OCI-LY3 (cell line): ENCODE data around the gene GNG11.

Source experiments
- H2AFZ ChIP-seq: fragments of 200-600, 300-600 bp; shearing (Covaris generic); 2 replicates; pipeline ENCODE4 v1.6.0; 2014; ENCODE audit warnings: antibody characterized with exemption, low read depth, low read length
- H3K27ac ChIP-seq: fragments of 200-600, 300-600 bp; sonication (generic); 2 replicates; pipeline ENCODE4 v1.5.1; 2014; ENCODE audit warnings: mild to moderate bottlenecking, low read length, moderate library complexity, mixed read lengths
- H3K27me3 ChIP-seq: fragments of 200-600, 300-600 bp; sonication (generic); 2 replicates; pipeline ENCODE4 v1.6.1; 2014; ENCODE audit warnings: low read depth, low read length, mixed read lengths
- H3K36me3 ChIP-seq: fragments of 200-600, 300-600 bp; sonication (generic); replicated peaks from 2 replicates; pipeline ENCODE3; 2014; ENCODE audit warnings: low read depth, low read length, mixed read lengths
- H3K4me1 ChIP-seq: fragments of 300-600, 200-600 bp; sonication (generic); 2 replicates; pipeline ENCODE4 v1.6.1; 2014; ENCODE audit warnings: low read length, mixed read lengths
- H3K4me2 ChIP-seq: fragments of 200-600, 300-600 bp; sonication (generic); 2 replicates; pipeline ENCODE4 v1.6.1; 2014; ENCODE audit warnings: low read length, mixed read lengths
- H3K4me3 ChIP-seq: fragments of 300-600, 200-600 bp; sonication (generic); 2 replicates; pipeline ENCODE4 v1.5.1; 2014; ENCODE audit warnings: antibody characterized with exemption, mild to moderate bottlenecking, low read length, moderate library complexity
- H3K79me2 ChIP-seq: fragments of 300-600, 200-600 bp; shearing (Covaris generic); 2 replicates; pipeline ENCODE4 v1.6.1; 2014; ENCODE audit warnings: mild to moderate bottlenecking, low read length, mixed read lengths
- H3K9ac ChIP-seq: fragments of 300-600, 200-600 bp; shearing (Covaris generic); 2 replicates; pipeline ENCODE4 v1.6.0; 2014; ENCODE audit warnings: mild to moderate bottlenecking, low read length, moderate library complexity
- H3K9me3 ChIP-seq: fragments of 200-600, 300-600 bp; shearing (Covaris generic); 2 replicates; pipeline ENCODE4 v1.6.1; 2014; ENCODE audit warnings: low read length, mixed read lengths; ENCODE audit not compliant: insufficient read depth
- H4K20me1 ChIP-seq: fragments of 200-600, 300-600 bp; sonication (generic); 2 replicates; pipeline ENCODE4 v1.6.1; 2016; ENCODE audit warnings: low read length, mixed read lengths; ENCODE audit not compliant: insufficient read depth
- EZH2phosphoT487 ChIP-seq: fragments of 200-600 bp; shearing (Covaris generic); IDR thresholded peaks from 2 replicates; pipeline ENCODE4 v1.6.1; 2018; ENCODE audit warnings: antibody characterized with exemption, mixed run types, low read depth
- TF ChIP-seq, protein P1 (sequence below): fragments of 200-600, 300-600 bp; sonication (generic); IDR thresholded peaks from 2 replicates; pipeline ENCODE4 v1.5.1; 2014; ENCODE audit warnings: antibody characterized with exemption, low read length, low read depth

GNG11 gene

DNA sequence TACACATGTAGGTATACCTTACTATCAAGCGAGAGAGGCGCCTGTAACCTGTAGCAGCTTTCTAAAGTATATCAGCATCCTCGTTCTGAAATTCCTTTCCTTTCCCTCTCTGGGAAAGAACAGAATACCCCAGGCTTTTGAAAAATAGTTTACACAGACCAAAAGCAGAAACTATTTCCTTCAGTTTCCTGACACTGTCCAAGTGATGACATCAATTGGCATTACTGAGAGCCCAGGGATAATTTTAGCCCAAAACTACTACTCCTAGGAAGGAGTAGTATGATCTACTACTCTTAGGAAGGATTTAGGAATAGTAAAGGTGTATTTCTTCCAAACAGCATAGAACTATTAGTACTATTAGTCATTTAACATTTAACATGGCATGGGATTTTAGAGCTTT lies 6.0 kb downstream of the GNG11 start:
- Histone ChIP-seq H3K9me3 (no peaks in the 10 kb centered on the region), H2AFZ (no peak overlapping the region), H4K20me1 (no peaks in the 10 kb centered on the region), H3K9ac (no peak overlapping the region), H3K36me3 (no peaks in the 10 kb centered on the region), H3K27me3 (no peaks in the 10 kb centered on the region), H3K4me1 (peaks cover 8% of the 10 kb centered on the region), H3K27ac (no peak overlapping the region), H3K79me2 (no peaks in the 10 kb centered on the region), H3K4me2 (no peak overlapping the region), H3K4me3 (no peak overlapping the region)
- TF ChIP-seq EZH2phosphoT487: no peak
- TF ChIP-seq, protein P1, sequence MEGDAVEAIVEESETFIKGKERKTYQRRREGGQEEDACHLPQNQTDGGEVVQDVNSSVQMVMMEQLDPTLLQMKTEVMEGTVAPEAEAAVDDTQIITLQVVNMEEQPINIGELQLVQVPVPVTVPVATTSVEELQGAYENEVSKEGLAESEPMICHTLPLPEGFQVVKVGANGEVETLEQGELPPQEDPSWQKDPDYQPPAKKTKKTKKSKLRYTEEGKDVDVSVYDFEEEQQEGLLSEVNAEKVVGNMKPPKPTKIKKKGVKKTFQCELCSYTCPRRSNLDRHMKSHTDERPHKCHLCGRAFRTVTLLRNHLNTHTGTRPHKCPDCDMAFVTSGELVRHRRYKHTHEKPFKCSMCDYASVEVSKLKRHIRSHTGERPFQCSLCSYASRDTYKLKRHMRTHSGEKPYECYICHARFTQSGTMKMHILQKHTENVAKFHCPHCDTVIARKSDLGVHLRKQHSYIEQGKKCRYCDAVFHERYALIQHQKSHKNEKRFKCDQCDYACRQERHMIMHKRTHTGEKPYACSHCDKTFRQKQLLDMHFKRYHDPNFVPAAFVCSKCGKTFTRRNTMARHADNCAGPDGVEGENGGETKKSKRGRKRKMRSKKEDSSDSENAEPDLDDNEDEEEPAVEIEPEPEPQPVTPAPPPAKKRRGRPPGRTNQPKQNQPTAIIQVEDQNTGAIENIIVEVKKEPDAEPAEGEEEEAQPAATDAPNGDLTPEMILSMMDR: no peak

DNA sequence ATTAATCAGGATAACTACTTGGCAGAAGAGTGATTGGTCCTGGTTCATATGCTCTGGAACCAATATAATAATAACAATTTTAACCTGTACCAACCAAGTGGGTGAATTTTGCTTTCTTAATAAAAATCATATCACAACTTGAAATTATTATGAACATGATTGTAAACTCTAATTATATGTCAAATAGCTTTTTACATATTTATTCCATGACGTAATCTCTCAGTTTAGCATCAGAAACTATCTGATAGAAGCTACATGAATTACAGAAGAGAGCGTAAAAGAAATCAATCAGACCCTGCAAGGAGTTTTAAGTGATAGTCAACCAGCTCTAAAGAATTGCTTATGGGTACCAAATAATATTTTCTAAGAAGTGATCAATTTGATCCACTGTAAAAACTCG lies 10.1 kb downstream of the GNG11 start:
- Histone ChIP-seq H3K4me3 (no peak overlapping the region), H3K36me3 (no peaks in the 10 kb centered on the region), H3K9ac (no peak overlapping the region), H3K4me1 (no peaks in the 10 kb centered on the region), H3K27me3 (no peaks in the 10 kb centered on the region), H4K20me1 (no peaks in the 10 kb centered on the region), H3K27ac (no peak overlapping the region), H3K79me2 (no peaks in the 10 kb centered on the region), H2AFZ (no peak overlapping the region), H3K9me3 (no peaks in the 10 kb centered on the region), H3K4me2 (no peak overlapping the region)
- TF ChIP-seq, protein P1: no peak
- no peak for TF ChIP-seq EZH2phosphoT487

- H3K4me2 ChIP-seq: no peak overlapping the region
- no peaks in the 10 kb centered on the region for H3K27me3 ChIP-seq
- no peaks in the 10 kb centered on the region for H3K9me3 ChIP-seq
- no peak overlapping the region for H3K27ac ChIP-seq
- H3K4me1 ChIP-seq: no peaks in the 10 kb centered on the region
- no peak overlapping the region for H3K4me3 ChIP-seq
- H3K79me2 ChIP-seq: no peaks in the 10 kb centered on the region
- TF ChIP-seq EZH2phosphoT487: no peak
- TF ChIP-seq, protein P1: no peak
- no peak overlapping the region for H3K9ac ChIP-seq
- no peak overlapping the region for H2AFZ ChIP-seq
- no peaks in the 10 kb centered on the region for H3K36me3 ChIP-seq
- H4K20me1 ChIP-seq: no peaks in the 10 kb centered on the region
Observed at GRCh38 chr7:93933156-93933555, 11.6 kb downstream of the GNG11 start.

- Histone ChIP-seq H4K20me1 (no peaks in the 10 kb centered on the region), H3K4me2 (no peak overlapping the region), H3K9me3 (no peaks in the 10 kb centered on the region), H3K4me3 (no peak overlapping the region), H3K27ac (no peak overlapping the region), H2AFZ (no peak overlapping the region), H3K27me3 (no peaks in the 10 kb centered on the region), H3K4me1 (peaks cover 4% of the 10 kb centered on the region), H3K36me3 (no peaks in the 10 kb centered on the region), H3K9ac (no peak overlapping the region), H3K79me2 (no peaks in the 10 kb centered on the region)
- no peak for TF ChIP-seq EZH2phosphoT487
- TF ChIP-seq, protein P1: no peak
Observed at GRCh38 chr7:93935102-93935501, 13.6 kb downstream of the GNG11 start.
